ENCODE results near the gene TMEM14B.

- TF ChIP-seq OSR1 (CRISPR knock-in tag; IDR thresholded peaks at IDR 0.05) (no peak), ZFP3 (CRISPR knock-in tag; IDR thresholded peaks at IDR 0.05) (no peak), PATZ1 (CRISPR knock-in tag; IDR thresholded peaks at IDR 0.05; ENCODE audit: borderline replicate concordance) (no peak), GLIS3 (CRISPR knock-in tag; IDR thresholded peaks at IDR 0.05) (no peak), BACH2 (CRISPR knock-in tag; IDR thresholded peaks at IDR 0.05; ENCODE audit: borderline replicate concordance) (no peak)
Observed at GRCh38 chr6:10720265-10720959, 27.2 kb upstream of the TMEM14B start.
